Endothelial cell of umbilical vein (primary cell): ENCODE measurements around the gene SLC27A4. TPM values are rescaled to one million over a fixed set of nuclear protein-coding genes. Genes with fewer than 3 reads are reported as not detected.

Experiments used
- BruUV-seq: library from RNA; stranded (reverse); fragments of 400-500 nt; replicated peaks from 2 replicates; lab custom pipeline; 2021; lab: Mats Ljungman, UMichigan
- CTCF ChIA-PET: fragments of 300-600, 350-600 bp; sonication (Branson Sonifier 250); formaldehyde crosslinking; loops from one replicate; lab custom pipeline; 2021; ENCODE audit warnings: antibody characterized with exemption, inconsistent platforms; lab: Charles Lee
- POLR2A ChIA-PET: fragments of 300-600, 350-600 bp; sonication (Branson Sonifier 250); formaldehyde crosslinking; loops from one replicate; lab custom pipeline; 2021; ENCODE audit warnings: antibody characterized with exemption, inconsistent platforms; lab: Charles Lee
- DNase-seq: peaks from one replicate; pipeline ENCODE4 v3.0.0-alpha.2; 2011; ENCODE audit warnings: low read depth, low spot score
- FAIRE-seq: peaks from 2 replicates; lab custom pipeline; 2011; peaks lifted over from hg19 to GRCh38; lab: Jason Lieb, UNC
- H2AFZ ChIP-seq: 2 replicates; pipeline ENCODE4 v1.6.0; 2012; ENCODE audit warnings: low read depth, low read length, control low read depth, inconsistent platforms
- H3K27ac ChIP-seq: 2 replicates; pipeline ENCODE4 v1.5.1; 2011; ENCODE audit warnings: low read depth, mild to moderate bottlenecking, control low read depth, low read length, moderate library complexity; ENCODE audit not compliant: insufficient read depth
- H3K27me3 ChIP-seq, 2 experiments: 2 replicates each; pipeline versions ENCODE4 v1.6.0 to v1.6.1; 2011; ENCODE audit warnings: low read length in 2 of 2, mixed read lengths in 1 of 2; ENCODE audit not compliant: control insufficient read depth in 2 of 2, insufficient read depth in 2 of 2
- H3K36me3 ChIP-seq, 2 experiments: 2 replicates in 1 of 2; 3 replicates in 1 of 2; pipeline ENCODE4 v1.5.1; 2011; ENCODE audit warnings: low read length in 2 of 2, mild to moderate bottlenecking in 1 of 2, moderate library complexity in 1 of 2; ENCODE audit not compliant: control insufficient read depth in 2 of 2, insufficient read depth in 2 of 2; ENCODE audit errors: extremely low read depth in 1 of 2
- H3K4me1 ChIP-seq: 3 replicates; pipeline ENCODE4 v1.5.1; 2011; ENCODE audit warnings: mild to moderate bottlenecking, low read length; ENCODE audit not compliant: control insufficient read depth, insufficient read depth; ENCODE audit errors: extremely low read depth
- H3K4me2 ChIP-seq: 2 replicates; pipeline ENCODE4 v1.6.1; 2011; ENCODE audit warnings: low read length, control low read depth, mixed read lengths; ENCODE audit not compliant: insufficient read depth
- H3K4me3 ChIP-seq, 3 experiments: fragments of 200-600 bp in 1 of 3; sonication (generic), shearing (Covaris generic) in 1 of 3; replicated peaks in 1 of 3; 2 replicates each; pipeline ENCODE4 v1.5.1; 2011 to 2016; ENCODE audit warnings: control low read depth in 3 of 3, low read length in 3 of 3, mild to moderate bottlenecking in 2 of 3, inconsistent platforms in 1 of 3, low read depth in 1 of 3, moderate library complexity in 1 of 3; ENCODE audit not compliant: insufficient read depth in 1 of 3
- H3K79me2 ChIP-seq: 2 replicates; pipeline ENCODE4 v1.6.0; 2012; ENCODE audit warnings: low read length, inconsistent platforms; ENCODE audit not compliant: control insufficient read depth, insufficient read depth
- H3K9ac ChIP-seq: replicated peaks from 2 replicates; pipeline ENCODE3; 2011; ENCODE audit warnings: low read length, control low read depth; ENCODE audit not compliant: insufficient read depth; ENCODE audit errors: extremely low read depth
- H3K9me1 ChIP-seq: replicated peaks from 3 replicates; pipeline ENCODE4 v1.6.0; 2011; ENCODE audit warnings: mild to moderate bottlenecking, low read length; ENCODE audit not compliant: control insufficient read depth, insufficient read depth; ENCODE audit errors: extremely low read depth
- H3K9me3 ChIP-seq: replicated peaks from 2 replicates; pipeline ENCODE4 v1.5.1; 2012; ENCODE audit warnings: low read length, inconsistent platforms; ENCODE audit not compliant: control insufficient read depth, insufficient read depth
- H4K20me1 ChIP-seq: replicated peaks from 2 replicates; pipeline ENCODE3; 2011; ENCODE audit warnings: mild to moderate bottlenecking, low read length; ENCODE audit not compliant: control insufficient read depth, insufficient read depth; ENCODE audit errors: extremely low read depth
- CTCF ChIP-seq, 2 donors: IDR thresholded peaks; 1 replicate in 1 of 2; 2 replicates in 1 of 2; pipeline ENCODE4 v1.5.1; 2011; ENCODE audit warnings: low read length in 2 of 2, mild to moderate bottlenecking in 2 of 2, moderate library complexity in 2 of 2, control low read depth in 1 of 2, inconsistent platforms in 1 of 2, low read depth in 1 of 2; ENCODE audit not compliant: insufficient read depth in 1 of 2; ENCODE audit errors: extremely low read depth in 1 of 2
- EZH2 ChIP-seq: IDR thresholded peaks from 2 replicates; pipeline ENCODE4 v1.6.1; 2012; ENCODE audit warnings: borderline replicate concordance, low read depth, mild to moderate bottlenecking, moderate library complexity, low read length, inconsistent platforms; ENCODE audit not compliant: severe bottlenecking
- FOS ChIP-seq: IDR thresholded peaks from 2 replicates; pipeline ENCODE4 v1.6.1; 2011; ENCODE audit warnings: mild to moderate bottlenecking, low read length, moderate library complexity, borderline replicate concordance; ENCODE audit not compliant: insufficient read depth
- GATA2 ChIP-seq: IDR thresholded peaks from 2 replicates; pipeline ENCODE4 v1.7.0; 2011; ENCODE audit warnings: low read depth, mild to moderate bottlenecking, moderate library complexity, mixed read lengths, low read length; ENCODE audit not compliant: insufficient read length, insufficient read depth
- JUN ChIP-seq: IDR thresholded peaks from 2 replicates; pipeline ENCODE4 v1.6.1; 2011; ENCODE audit warnings: borderline replicate concordance, low read depth; ENCODE audit not compliant: insufficient read length, insufficient read depth
- MYC ChIP-seq: IDR thresholded peaks from one replicate; pipeline ENCODE4 v1.6.1; 2011; ENCODE audit warnings: mild to moderate bottlenecking, low read depth, low read length
- POLR2A ChIP-seq: IDR thresholded peaks from 2 replicates; pipeline ENCODE4 v1.6.1; 2012; ENCODE audit warnings: low read depth, mild to moderate bottlenecking, control low read depth, low read length
- POLR2AphosphoS5 ChIP-seq: IDR thresholded peaks from 2 replicates; pipeline ENCODE4 v1.6.1; 2012; ENCODE audit warnings: low read depth, mild to moderate bottlenecking, control low read depth, low read length, moderate library complexity; ENCODE audit not compliant: insufficient read depth
- dilution Hi-C: fragments of 300-500 bp; cut with MboI; formaldehyde crosslinking; loops from one replicate; pipeline ENCODE4 v1.15.0; 2019; ENCODE audit warnings: low sequenced_read_pairs; ENCODE audit not compliant: extremely low pct_ligation_motif_present
- intact Hi-C: fragments of 100-400 bp; cut with micrococcal nuclease; formaldehyde crosslinking; loops from one replicate; pipeline ENCODE4 v1.10.0; 2022
- polyA plus RNA-seq, 4 experiments: library from polyadenylated mRNA; depleted of rRNA in 3 of 4; stranded (reverse) in 3 of 4; unstranded in 1 of 4; fragments of >200 nt; gene quantifications; 2 replicates each; pipeline versions ENCODE4 v1.2.1 to v1.2.3, GENCODE V29; 2011 to 2012; ENCODE audit warnings: missing spikeins in 1 of 4
- total RNA-seq: library from RNA; stranded (reverse); gene quantifications from 2 replicates; pipeline ENCODE4 v1.2.3, GENCODE V29; 2021
- TF ChIP-seq, protein P1 (sequence below): IDR thresholded peaks from 2 replicates; pipeline ENCODE4 v1.6.1; 2011; ENCODE audit not compliant: insufficient read depth, insufficient read length

Gene SLC27A4
- total and polyA plus RNA-seq, 2 donors (not counting 3 experiments of a cell fraction or from before 2014, with no cell fraction given): 29.9 to 35.0 TPM

- H4K20me1 ChIP-seq: no peaks in the 10 kb centered on the region
- H3K36me3 ChIP-seq: peaks cover 5 to 29% of the 10 kb centered on the region in 2 experiments
- no peaks in the 10 kb centered on the region for H3K79me2 ChIP-seq
- no TSS peak for BruUV-seq
- H3K4me2 ChIP-seq: no peak overlapping the region
- TF ChIP-seq POLR2A (no peak), JUN (no peak), EZH2 (no peak), FOS (no peak), GATA2 (no peak), MYC (no peak), CTCF (IDR thresholded peaks at IDR 0.05; ENCODE audit: extremely low read depth in 1 of 2, insufficient read depth in 1 of 2, low read depth in 1 of 2, low read length in 2 of 2) (no peak), POLR2AphosphoS5 (no peak)
- TF ChIP-seq, protein P1, sequence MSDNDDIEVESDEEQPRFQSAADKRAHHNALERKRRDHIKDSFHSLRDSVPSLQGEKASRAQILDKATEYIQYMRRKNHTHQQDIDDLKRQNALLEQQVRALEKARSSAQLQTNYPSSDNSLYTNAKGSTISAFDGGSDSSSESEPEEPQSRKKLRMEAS: no peak
- ChIA-PET CTCF (interaction anchor here (1.2 to 3.3 kb wide), 2 partner anchors 20 to 35 kb away, joined by 3 to 12 read pairs; partner anchors contain the start of gene CERCAM), POLR2A (interaction anchor here (0.6 kb wide), 1 partner anchor 14 kb away, joined by 4 read pairs; the partner anchor contains the start of gene URM1)
- FAIRE-seq: no peak
- no peak overlapping the region for H3K4me3 ChIP-seq
- H3K27ac ChIP-seq: no peak overlapping the region
- intact Hi-C loops (no loop called here), dilution Hi-C loops (no loop called here)
- no peak for DNase-seq
- H3K9ac ChIP-seq: no peak overlapping the region
- H2AFZ ChIP-seq: no peak overlapping the region
- H3K9me3 ChIP-seq: no peaks in the 10 kb centered on the region
- no peaks in the 10 kb centered on the region for H3K27me3 ChIP-seq
- H3K4me1 ChIP-seq: no peaks in the 10 kb centered on the region
- H3K9me1 ChIP-seq: no peaks in the 10 kb centered on the region
Observed at GRCh38 chr9:128384801-128385495, 44.6 kb downstream of the SLC27A4 start.
